Keratinocyte (primary cell): ENCODE measurements around the gene RAPGEF1. TPM values are rescaled to one million over a fixed set of nuclear protein-coding genes. Genes with fewer than 3 reads are reported as not detected.

Experiments
- DNase-seq: peaks from one replicate; pipeline ENCODE4 v3.0.0-alpha.2; 2011; ENCODE audit warnings: low read depth, missing footprints, low spot score
- FAIRE-seq: peaks from 2 replicates; lab custom pipeline; 2011; peaks lifted over from hg19 to GRCh38; lab: Jason Lieb, UNC
- H2AFZ ChIP-seq: 2 replicates; pipeline ENCODE4 v1.6.0; 2012; ENCODE audit warnings: low read length, control low read depth, inconsistent platforms; ENCODE audit not compliant: control insufficient read depth
- H3K27ac ChIP-seq: 2 replicates; pipeline ENCODE4 v1.5.1; 2011; ENCODE audit warnings: low read length; ENCODE audit not compliant: control insufficient read depth, insufficient read depth
- H3K27me3 ChIP-seq: 3 replicates; pipeline ENCODE4 v1.6.0; 2011; ENCODE audit warnings: low read length; ENCODE audit not compliant: control insufficient read depth, insufficient read depth; ENCODE audit errors: extremely low read depth
- H3K36me3 ChIP-seq, 2 experiments: 2 replicates in 1 of 2; 3 replicates in 1 of 2; pipeline ENCODE4 v1.5.1; 2011; ENCODE audit warnings: low read length in 2 of 2, mild to moderate bottlenecking in 1 of 2; ENCODE audit not compliant: control insufficient read depth in 2 of 2, insufficient read depth in 2 of 2; ENCODE audit errors: extremely low read depth in 1 of 2
- H3K4me1 ChIP-seq: 3 replicates; pipeline ENCODE4 v1.5.1; 2011; ENCODE audit warnings: low read length; ENCODE audit not compliant: control insufficient read depth, insufficient read depth; ENCODE audit errors: extremely low read depth
- H3K4me2 ChIP-seq: 3 replicates; pipeline ENCODE4 v1.6.0; 2011; ENCODE audit warnings: low read depth, low read length; ENCODE audit not compliant: control insufficient read depth, insufficient read depth; ENCODE audit errors: extremely low read depth
- H3K4me3 ChIP-seq, 3 experiments: fragments of 200-600 bp in 1 of 3; sonication (generic) in 1 of 3; 2 replicates in 2 of 3; 3 replicates in 1 of 3; pipeline ENCODE4 v1.5.1; 2011 to 2016; ENCODE audit warnings: low read length in 3 of 3, mild to moderate bottlenecking in 3 of 3, control low read depth in 2 of 3, inconsistent platforms in 1 of 3, low read depth in 1 of 3, mixed read lengths in 1 of 3, mixed run types in 1 of 3, moderate library complexity in 1 of 3; ENCODE audit not compliant: control insufficient read depth in 2 of 3, insufficient read depth in 2 of 3; ENCODE audit errors: extremely low read depth in 1 of 3
- H3K79me2 ChIP-seq: 2 replicates; pipeline ENCODE4 v1.6.0; 2012; ENCODE audit warnings: low read length; ENCODE audit not compliant: control insufficient read depth, insufficient read depth
- H3K9ac ChIP-seq: 3 replicates; pipeline ENCODE4 v1.6.0; 2011; ENCODE audit warnings: low read length; ENCODE audit not compliant: control insufficient read depth, insufficient read depth; ENCODE audit errors: extremely low read depth
- H3K9me1 ChIP-seq: 3 replicates; pipeline ENCODE4 v1.6.0; 2011; ENCODE audit warnings: low read length; ENCODE audit not compliant: control insufficient read depth, insufficient read depth; ENCODE audit errors: extremely low read depth
- H3K9me3 ChIP-seq: 2 replicates; pipeline ENCODE4 v1.5.1; 2012; ENCODE audit warnings: low read depth, low read length; ENCODE audit not compliant: control insufficient read depth
- H4K20me1 ChIP-seq: 3 replicates; pipeline ENCODE4 v1.6.0; 2011; ENCODE audit warnings: low read length; ENCODE audit not compliant: control insufficient read depth, insufficient read depth; ENCODE audit errors: extremely low read depth
- EZH2 ChIP-seq: IDR thresholded peaks from one replicate; pipeline ENCODE4 v1.6.1; 2012; ENCODE audit warnings: inconsistent platforms, mild to moderate bottlenecking, low read length, moderate library complexity
- dilution Hi-C: fragments of 300-500 bp; cut with MboI; formaldehyde crosslinking; loops from one replicate; pipeline ENCODE4 v1.7.0; 2020; ENCODE audit warnings: low sequenced_read_pairs; ENCODE audit not compliant: extremely low pct_ligation_motif_present
- polyA plus RNA-seq, 5 experiments: library from polyadenylated mRNA; depleted of rRNA in 3 of 5; stranded (reverse) in 3 of 5; stranded (forward) in 1 of 5; unstranded in 1 of 5; fragments of >200 nt; gene quantifications; 1 replicate in 1 of 5; 2 replicates in 3 of 5; 3 replicates in 1 of 5; pipeline versions ENCODE4 v1.2.1 to v1.2.3, GENCODE V29; 2011 to 2012; ENCODE audit warnings: missing spikeins in 2 of 5, low read depth in 1 of 5, low replicate concordance in 1 of 5
- TF ChIP-seq, protein P1 (sequence below), 3 experiments: IDR thresholded peaks in 1 of 3; conservative IDR thresholded peaks in 1 of 3; optimal IDR thresholded peaks in 1 of 3; 2 replicates in 2 of 3; 3 replicates in 1 of 3; pipeline versions ENCODE3 to v1.5.1; 2011; ENCODE audit warnings: low read length in 3 of 3, mild to moderate bottlenecking in 3 of 3, moderate library complexity in 2 of 3, control low read depth in 1 of 3, inconsistent platforms in 1 of 3; ENCODE audit not compliant: insufficient read depth in 2 of 3; ENCODE audit errors: extremely low read depth in 1 of 3

RAPGEF1 gene
- polyA plus RNA-seq, 1 donor (not counting 4 experiments of a cell fraction or from before 2014, with no cell fraction given), result 18.5 TPM

- Histone ChIP-seq H3K4me2 (no peak overlapping the region), H3K9me1 (no peaks in the 10 kb centered on the region), H3K79me2 (no peaks in the 10 kb centered on the region), H3K27ac (no peak overlapping the region), H3K36me3 (peaks cover 2 to 19% of the 10 kb centered on the region in 2 experiments), H3K4me3 (no peak overlapping the region), H2AFZ (no peak overlapping the region), H4K20me1 (no peaks in the 10 kb centered on the region), H3K27me3 (no peaks in the 10 kb centered on the region), H3K9ac (no peak overlapping the region), H3K9me3 (no peaks in the 10 kb centered on the region), H3K4me1 (no peaks in the 10 kb centered on the region)
- no peak for DNase-seq
- TF ChIP-seq, protein P1, sequence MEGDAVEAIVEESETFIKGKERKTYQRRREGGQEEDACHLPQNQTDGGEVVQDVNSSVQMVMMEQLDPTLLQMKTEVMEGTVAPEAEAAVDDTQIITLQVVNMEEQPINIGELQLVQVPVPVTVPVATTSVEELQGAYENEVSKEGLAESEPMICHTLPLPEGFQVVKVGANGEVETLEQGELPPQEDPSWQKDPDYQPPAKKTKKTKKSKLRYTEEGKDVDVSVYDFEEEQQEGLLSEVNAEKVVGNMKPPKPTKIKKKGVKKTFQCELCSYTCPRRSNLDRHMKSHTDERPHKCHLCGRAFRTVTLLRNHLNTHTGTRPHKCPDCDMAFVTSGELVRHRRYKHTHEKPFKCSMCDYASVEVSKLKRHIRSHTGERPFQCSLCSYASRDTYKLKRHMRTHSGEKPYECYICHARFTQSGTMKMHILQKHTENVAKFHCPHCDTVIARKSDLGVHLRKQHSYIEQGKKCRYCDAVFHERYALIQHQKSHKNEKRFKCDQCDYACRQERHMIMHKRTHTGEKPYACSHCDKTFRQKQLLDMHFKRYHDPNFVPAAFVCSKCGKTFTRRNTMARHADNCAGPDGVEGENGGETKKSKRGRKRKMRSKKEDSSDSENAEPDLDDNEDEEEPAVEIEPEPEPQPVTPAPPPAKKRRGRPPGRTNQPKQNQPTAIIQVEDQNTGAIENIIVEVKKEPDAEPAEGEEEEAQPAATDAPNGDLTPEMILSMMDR (optimal IDR thresholded peaks at IDR 0.05 in 1 of 3, IDR thresholded peaks at IDR 0.05 in 1 of 3, conservative IDR thresholded peaks at IDR 0.05 in 1 of 3; ENCODE audit: extremely low read depth in 1 of 3, insufficient read depth in 2 of 3, low read length in 3 of 3), result no peak
- no peak for TF ChIP-seq EZH2
- dilution Hi-C loops, result no loop called here
- no peak for FAIRE-seq
Measured at GRCh38 chr9:131587906-131588305, 152.0 kb downstream of the RAPGEF1 start.

DNA sequence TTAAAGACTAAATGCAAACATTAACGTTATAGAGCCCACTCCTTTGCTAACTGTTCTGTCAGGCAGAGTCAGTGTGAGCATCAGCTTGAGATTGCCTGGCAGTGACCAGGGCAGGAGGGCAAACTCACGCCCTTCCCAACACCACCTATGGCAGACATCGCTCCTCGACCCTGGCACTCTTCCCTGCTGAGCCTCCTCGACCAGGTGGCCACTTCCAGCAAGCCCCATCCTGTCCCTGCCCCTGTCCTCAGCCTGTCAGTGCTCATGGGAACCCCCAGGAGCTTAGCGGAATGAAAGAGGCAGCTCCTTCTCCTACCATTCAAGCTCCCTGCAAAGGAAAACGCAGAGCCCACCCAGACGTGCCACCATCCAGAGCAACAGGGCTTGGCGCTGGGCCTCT lies 152.5 kb downstream of the RAPGEF1 start:
- no peak overlapping the region for H2AFZ ChIP-seq
- dilution Hi-C loops, result no loop called here

More for the DNA sequence above, 152.5 kb downstream of the RAPGEF1 start:
- no peak overlapping the region for H3K9ac ChIP-seq
- no peak for FAIRE-seq
- DNase-seq, result no peak
- no peaks in the 10 kb centered on the region for H3K79me2 ChIP-seq
- H3K36me3 ChIP-seq, result peaks cover 2 to 23% of the 10 kb centered on the region in 2 experiments
- TF ChIP-seq, protein P1 (optimal IDR thresholded peaks at IDR 0.05 in 1 of 3, IDR thresholded peaks at IDR 0.05 in 1 of 3, conservative IDR thresholded peaks at IDR 0.05 in 1 of 3; ENCODE audit: extremely low read depth in 1 of 3, insufficient read depth in 2 of 3, low read length in 3 of 3), result no peak
- TF ChIP-seq EZH2, result no peak
- H3K4me2 ChIP-seq, result no peak overlapping the region
- no peaks in the 10 kb centered on the region for H3K4me1 ChIP-seq
- no peaks in the 10 kb centered on the region for H3K9me1 ChIP-seq
- no peaks in the 10 kb centered on the region for H4K20me1 ChIP-seq
- H3K9me3 ChIP-seq, result no peaks in the 10 kb centered on the region
- no peak overlapping the region for H3K4me3 ChIP-seq
- H3K27ac ChIP-seq, result no peak overlapping the region
- no peaks in the 10 kb centered on the region for H3K27me3 ChIP-seq
